Measurements from ENCODE around the gene MYH11.

The MYH11 gene

DNA sequence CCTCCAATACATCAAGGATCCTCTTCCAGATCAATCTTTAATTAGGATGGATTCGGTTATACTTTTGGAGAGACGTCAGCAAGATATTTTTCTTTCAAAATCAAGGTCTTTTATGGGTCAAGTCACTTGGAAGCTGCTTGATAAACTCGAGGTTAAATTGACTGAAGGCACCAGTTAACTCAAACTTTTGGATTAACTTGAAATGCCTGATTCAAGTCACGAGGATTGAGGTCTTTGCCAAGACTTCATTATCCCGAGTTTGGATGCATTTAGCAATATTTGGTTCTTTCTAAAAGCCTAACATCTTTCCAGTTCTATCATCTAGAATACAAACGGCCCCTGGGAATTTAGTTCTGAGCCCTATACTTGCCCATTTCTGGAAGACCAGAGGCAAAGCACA lies 82.9 kb downstream of the MYH11 start:
- no peak for DNase-seq

GRCh38 chr16:15772579-15773293 lies 84.1 kb downstream of the MYH11 start:
- DNase-seq, result no peak

- DNase-seq, result no peak
Observed at GRCh38 chr16:15771694-15772093, 85.1 kb downstream of the MYH11 start.

DNA sequence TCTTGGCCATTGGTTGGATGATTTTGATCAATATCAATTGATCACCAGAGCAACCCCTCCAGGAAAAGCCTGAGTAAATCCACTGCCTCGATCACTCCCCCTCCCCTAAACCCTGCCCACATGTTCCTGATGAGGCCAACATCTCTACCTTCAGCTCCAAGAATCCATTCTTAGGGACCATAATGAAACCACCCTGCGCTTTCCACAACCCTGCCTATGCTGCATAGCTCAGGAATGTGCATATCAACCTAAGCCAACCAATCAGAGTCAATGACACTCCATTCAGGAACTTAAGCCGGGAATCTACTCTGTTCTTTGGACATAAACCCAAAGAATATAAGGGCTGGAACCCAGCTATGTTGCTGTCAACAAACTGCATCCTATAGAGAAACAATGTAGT lies 86.3 kb downstream of the MYH11 start:
- DNase-seq, result no peak

DNA sequence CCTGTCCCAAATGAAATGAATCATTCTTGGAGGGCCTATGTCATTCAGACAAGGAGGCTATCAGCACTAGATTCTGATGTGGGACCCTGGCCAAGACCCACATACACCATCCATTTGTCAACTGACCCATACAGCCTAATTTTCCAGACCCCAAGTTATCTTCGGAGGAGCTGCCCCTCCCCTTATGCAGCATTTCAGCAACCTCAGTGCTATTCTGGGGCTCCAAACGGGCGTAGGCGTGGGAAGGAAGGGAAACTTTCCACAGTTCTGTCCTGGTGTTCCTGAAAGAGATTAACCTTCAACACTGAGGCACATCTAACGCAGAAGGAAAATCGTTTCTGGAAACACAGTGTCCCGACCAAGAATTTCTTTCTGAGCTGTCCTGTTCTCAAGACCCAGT lies 86.7 kb downstream of the MYH11 start:
- no peak for DNase-seq

- DNase-seq, result no peak
Observed at GRCh38 chr16:15769239-15769638, 87.6 kb downstream of the MYH11 start.

- DNase-seq, result no peak
Observed at GRCh38 chr16:15768201-15768600, 88.6 kb downstream of the MYH11 start.

DNA sequence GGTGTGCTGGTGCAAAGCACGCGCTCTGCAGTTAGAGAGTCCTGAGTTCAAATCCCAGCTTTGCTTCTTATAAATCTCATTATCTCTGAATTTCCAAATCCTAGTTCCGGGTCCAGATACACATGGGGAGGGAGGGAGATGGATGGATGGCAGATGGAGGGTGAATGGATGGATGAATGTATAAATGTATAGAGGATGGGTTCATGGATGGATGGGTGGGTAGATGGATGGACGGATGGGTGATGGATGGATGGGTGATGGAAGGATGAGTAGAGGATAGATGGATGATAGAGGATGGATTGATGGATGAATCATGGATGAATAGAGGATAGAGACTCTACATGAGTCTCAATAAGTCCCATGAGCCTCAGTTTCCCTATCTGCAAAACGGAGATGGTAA lies 89.9 kb downstream of the MYH11 start:
- no peak for DNase-seq

GRCh38 chr16:15765880-15766279 lies 90.9 kb downstream of the MYH11 start:
- DNase-seq, result peak; percentile 85

GRCh38 chr16:15765116-15765515 lies 91.7 kb downstream of the MYH11 start:
- DNase-seq, result no peak

- no peak for DNase-seq
Observed at GRCh38 chr16:15764112-15764511, 92.7 kb downstream of the MYH11 start.

GRCh38 chr16:15760129-15760528 lies 96.7 kb downstream of the MYH11 start:
- no peak for DNase-seq

GRCh38 chr16:15759070-15759469 lies 97.8 kb downstream of the MYH11 start:
- no peak for DNase-seq

- no peak for DNase-seq
Observed at GRCh38 chr16:15757630-15758251, 99.1 kb downstream of the MYH11 start.

DNA sequence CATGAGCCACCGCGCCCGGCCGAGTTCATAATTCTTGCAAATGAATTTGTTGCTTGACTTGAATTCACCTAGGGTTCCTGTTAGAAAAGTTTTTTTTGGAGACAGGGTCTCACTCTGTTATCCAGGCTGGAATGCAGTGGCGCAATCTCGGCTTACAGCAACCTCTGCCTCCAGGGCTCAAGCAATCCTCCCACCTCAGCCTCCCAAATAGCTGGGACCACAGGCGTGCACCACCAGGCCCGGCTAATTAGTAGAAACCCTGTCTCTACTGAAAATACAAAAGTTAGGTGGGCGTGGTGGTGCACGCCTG lies 99.8 kb downstream of the MYH11 start:
- DNase-seq, result no peak

DNA sequence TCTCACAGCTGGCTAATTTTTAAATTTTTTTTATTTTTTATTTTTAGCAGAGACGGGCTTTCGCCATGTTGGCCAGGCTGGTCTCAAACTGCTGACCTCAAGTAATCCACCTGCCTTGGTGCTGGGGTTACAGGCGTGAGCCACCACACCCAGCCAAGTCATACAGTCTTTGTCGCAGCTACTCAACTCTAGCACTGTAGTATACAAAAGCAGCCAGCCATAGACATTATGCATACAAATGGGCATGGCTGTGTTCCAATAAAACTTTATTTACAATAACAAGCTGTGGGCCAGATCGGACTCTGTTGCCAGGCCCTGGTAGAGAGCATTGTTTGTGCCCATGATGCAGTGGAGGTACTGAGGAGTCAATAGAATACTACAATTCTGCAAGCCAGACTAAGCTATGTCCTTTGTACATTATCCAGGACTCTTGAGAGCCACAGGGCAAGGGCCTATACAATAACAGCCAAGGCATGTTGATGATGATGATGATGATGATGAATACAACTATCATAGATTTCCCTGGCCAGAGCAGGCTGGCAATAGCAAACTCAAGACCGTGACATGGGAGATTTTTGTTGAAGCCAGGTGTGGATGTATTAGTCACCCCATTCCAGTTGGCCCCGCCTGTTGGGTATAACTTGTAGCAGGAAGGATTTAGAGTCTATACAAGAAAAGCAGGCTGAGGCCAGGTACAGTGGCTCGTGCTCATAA lies 101.8 kb downstream of the MYH11 start:
- no peak for DNase-seq

DNA sequence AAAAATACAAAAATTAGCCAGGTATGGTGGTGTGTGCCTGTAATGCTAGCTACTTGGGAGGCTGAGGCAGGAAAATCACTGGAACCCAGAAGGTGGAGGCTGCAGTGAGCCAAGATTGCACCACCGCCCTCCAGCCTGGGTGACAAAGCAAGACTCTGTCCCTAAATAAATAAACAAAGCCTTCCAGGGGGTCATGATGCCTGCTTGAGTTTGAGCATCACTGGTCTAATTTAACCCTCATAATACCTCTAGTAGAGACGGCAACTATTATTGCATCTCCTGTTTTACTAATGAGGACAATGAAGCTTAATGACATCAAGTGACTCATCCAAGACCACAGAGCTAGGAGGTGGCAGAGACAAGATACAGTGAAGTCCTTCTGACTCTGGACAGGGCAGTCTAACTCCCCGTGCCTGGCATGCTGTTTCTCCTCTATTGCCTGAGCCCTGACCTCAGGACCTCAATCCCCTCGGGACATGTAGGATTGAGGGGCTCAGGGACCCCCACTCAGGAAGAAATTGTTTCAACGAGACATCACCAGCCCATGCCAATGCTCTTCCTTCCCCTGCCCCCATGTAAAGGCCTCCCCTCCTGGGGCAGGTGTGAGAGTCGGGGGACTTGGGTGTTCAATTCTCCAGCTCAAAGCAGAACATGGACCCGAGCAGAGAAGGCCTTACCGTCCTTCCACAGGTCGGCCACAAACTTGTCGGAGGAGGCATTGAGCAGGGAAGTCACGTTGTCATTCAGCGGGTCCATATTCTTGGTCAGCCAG lies 103.9 kb downstream of the MYH11 start:
- DNase-seq, result no peak

GRCh38 chr16:15751940-15752339 lies 104.9 kb downstream of the MYH11 start:
- DNase-seq, result no peak

GRCh38 chr16:15749985-15750384 lies 106.8 kb downstream of the MYH11 start:
- DNase-seq, result no peak

- no peak for DNase-seq
Observed at GRCh38 chr16:15749371-15749770, 107.5 kb downstream of the MYH11 start.

DNA sequence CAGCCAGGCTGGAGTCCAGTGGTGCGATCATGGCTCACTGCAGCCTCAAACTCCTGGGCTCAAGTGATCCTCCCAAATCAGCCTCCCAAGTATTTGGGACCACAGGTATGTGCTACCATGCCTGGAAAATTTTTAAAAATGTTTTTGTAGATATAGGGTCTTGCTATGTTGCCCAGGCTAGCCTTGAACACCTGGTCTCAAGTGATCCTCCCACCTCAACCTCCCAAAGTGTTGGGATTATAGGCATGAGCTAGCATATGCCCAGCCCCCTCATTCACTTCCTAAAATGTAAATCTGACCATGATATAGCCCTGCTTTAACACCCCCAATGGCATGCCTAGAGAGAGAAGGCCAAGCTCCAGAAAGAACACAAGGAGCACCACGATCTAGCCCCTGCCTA lies 108.2 kb downstream of the MYH11 start:
- DNase-seq, result no peak

- DNase-seq, result no peak
Observed at GRCh38 chr16:15747937-15748336, 108.9 kb downstream of the MYH11 start.

GRCh38 chr16:15746332-15746731 lies 110.5 kb downstream of the MYH11 start:
- DNase-seq, result no peak

DNA sequence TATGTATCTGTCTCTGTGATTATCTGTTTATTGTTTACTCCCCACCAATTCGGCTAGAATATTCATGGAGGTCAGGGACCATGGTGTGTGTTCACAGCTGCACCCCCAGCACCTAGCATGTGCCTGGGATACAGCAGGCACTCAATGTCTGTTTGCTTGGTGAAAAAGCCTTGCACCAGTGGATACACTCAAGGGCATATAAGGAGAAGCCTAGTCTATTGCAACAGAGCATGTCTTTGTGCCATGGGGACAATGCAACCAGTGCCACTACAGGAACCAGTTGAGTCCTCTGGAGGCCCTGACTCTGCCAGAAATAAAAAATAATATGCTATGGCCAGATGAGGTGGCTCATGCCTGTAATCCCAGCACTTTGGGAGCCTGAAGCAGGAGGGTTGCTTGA lies 113.2 kb downstream of the MYH11 start:
- no peak for DNase-seq

Data from NCI-H510A treated with DMSO at 0.1 percent for 48 hours (cell line).